Mucosa of gallbladder (tissue), 1 donor: Measurements from ENCODE around the gene CD22. TPM values are rescaled to one million over a fixed set of nuclear protein-coding genes. Genes with fewer than 3 reads are reported as not detected.
A peak's percentile ranks its signal among the peaks of the same experiment; 100 is the strongest.
"Not testable (repeated sequence)": the region's sequence is repeated elsewhere in the genome, so short reads cannot be mapped to it uniquely, and the experiment has no call there.

Experiments used
- DNase-seq: peaks from one replicate; pipeline ENCODE4 v3.0.0-alpha.2; 2020; ENCODE audit warnings: low spot score
- total RNA-seq: library from RNA; stranded (reverse); gene quantifications from one replicate; pipeline ENCODE4 v1.2.1, GENCODE V29; 2021
- donor health status: DM: no; HTN: no; CAD: no.

CD22 gene
- total RNA-seq, 1 donor from 2014 or later, result 4.2 TPM

DNA sequence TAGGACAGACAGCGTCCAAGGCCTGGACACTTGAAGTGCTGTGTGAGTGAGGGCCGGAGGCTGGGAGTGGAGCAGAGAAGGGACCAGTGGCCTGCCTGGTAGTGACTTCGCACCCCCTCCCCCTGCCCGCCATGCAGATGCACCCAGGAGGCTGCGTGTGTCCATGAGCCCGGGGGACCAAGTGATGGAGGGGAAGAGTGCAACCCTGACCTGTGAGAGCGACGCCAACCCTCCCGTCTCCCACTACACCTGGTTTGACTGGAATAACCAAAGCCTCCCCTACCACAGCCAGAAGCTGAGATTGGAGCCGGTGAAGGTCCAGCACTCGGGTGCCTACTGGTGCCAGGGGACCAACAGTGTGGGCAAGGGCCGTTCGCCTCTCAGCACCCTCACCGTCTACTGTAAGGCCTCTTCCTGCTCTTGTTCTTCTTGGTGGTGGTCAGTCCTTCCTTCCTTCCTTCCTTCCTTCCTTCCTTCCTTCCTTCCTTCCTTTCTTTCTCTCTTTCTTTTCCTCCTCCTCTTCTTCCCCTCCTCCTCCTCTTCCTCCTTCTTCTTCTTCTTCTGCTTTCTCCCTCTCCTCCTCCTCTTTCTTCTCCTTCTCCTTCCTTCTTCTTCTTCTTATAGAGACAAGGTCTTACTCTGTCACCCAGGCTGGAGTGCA lies 12.7 kb downstream of the CD22 start:
- no peak for DNase-seq

GRCh38 chr19:35342430-35342829 lies 13.4 kb downstream of the CD22 start:
- no peak for DNase-seq

DNA sequence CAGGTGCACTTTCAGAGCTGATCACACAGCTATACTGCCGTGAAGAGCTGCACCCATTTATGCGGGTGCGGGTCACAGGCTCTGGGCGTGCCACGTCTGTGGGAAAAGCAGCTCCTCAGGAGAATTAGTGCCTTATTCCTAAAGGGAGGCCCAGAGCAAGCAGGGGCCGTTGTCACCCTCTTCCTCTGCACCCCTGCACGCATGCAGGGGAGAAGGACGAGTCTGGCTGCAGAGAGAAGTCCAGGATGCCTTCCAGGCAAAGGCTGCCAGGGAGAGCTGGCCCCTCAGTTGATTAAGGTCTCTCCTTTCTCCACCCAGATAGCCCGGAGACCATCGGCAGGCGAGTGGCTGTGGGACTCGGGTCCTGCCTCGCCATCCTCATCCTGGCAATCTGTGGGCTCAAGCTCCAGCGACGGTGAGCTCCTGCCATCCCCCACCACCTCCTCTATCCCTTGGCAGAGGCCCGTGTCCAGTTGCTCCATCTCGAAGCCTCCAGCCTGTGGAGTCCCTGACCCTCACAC lies 15.6 kb downstream of the CD22 start:
- DNase-seq, result no peak

GRCh38 chr19:35345671-35346111 lies 16.7 kb downstream of the CD22 start:
- DNase-seq, result no peak

- peak; percentile 28 for DNase-seq
Observed at GRCh38 chr19:35346193-35347052, 17.4 kb downstream of the CD22 start.

DNA sequence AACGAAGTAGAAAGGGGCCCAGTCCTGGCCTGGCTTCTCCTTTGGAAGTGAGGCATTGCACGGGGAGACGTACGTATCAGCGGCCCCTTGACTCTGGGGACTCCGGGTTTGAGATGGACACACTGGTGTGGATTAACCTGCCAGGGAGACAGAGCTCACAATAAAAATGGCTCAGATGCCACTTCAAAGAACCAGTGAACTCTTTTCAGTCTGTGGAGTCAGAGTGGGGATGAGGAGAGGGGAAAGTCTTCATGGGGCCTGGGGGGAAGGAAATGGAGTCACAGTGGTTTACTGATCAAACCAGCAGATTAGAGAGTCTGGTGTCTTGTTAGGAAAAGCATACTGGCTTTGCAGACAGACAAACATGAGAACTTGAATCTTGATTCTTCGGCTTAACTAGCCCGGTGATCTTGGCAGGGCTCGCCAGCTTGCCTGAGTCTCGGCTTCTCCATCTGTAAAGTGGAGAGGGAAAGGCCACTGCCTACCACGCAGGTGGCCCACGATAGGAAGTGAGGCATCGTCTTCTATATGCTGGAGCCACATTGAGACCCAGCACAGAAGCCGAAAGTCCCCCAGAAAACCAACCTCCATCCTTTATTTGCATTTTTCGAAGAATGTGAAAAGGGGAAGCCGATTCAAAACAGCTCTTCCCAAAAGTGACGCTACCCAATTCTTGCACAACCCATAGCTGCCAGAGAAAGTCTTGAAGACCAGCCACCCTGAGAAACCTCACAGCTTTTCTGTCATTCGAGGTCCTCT lies 18.4 kb downstream of the CD22 start, which contains the start of gene FFAR1:
TSS of gene FFAR1 (plus strand) at position 732 of the 759 bp plus-strand sequence. CDS start 3,650 bp downstream, outside the sequence.
- peak; percentile 25 for DNase-seq

DNA sequence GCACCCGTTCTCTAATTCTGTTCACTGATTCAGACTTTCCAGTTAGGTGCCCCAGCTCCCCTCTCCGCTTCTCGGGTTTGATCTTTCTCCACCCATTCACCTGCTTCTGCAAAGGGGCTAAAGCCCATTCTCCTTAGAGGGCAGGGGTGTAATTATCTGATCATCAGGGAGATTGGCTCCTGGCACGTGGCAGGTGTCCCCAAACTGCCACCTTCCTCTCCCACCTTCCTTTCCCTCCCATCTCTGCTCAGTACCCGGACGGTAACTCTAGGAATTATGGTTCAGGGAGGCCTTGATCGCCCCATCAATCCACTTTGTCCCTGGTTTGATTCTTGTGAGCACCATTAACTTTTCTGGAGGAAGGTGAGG lies 18.9 kb downstream of the CD22 start:
- DNase-seq, result no peak

DNA sequence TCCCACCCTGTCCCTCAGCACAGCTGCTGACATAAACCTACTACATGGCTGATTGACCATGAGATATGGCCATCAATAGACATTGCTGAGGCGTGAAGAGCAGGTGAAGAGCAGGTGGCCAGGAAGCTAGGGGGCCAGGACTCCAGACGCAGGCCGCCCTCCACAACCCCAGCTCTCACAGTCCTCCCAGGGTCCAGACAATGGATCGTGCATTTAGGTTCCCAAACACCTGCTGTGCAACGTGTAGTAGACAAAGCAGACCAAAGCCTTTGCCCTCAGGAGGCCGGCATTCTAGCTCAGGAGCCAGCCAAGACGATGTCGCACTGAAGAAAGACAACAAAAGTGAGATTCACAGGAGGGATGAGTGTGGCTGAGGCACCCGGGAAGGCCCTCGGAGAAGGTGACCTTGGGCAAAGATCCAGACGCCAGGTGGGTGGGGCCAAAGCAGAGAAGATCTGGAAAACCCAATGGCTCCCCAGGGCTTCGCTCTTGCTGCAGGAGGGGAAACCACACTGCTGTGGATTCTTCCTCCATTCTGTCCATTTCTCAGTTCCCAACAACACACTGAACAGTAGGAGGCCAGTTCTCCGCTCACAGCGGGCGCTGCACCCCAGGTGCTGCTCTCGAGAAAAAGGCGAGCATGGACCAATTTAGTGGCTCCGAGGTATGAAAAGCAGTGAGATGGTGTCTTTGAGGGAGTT lies 20.1 kb downstream of the CD22 start:
- DNase-seq, result no peak

GRCh38 chr19:35349614-35350521 lies 20.9 kb downstream of the CD22 start:
- no peak for DNase-seq

DNA sequence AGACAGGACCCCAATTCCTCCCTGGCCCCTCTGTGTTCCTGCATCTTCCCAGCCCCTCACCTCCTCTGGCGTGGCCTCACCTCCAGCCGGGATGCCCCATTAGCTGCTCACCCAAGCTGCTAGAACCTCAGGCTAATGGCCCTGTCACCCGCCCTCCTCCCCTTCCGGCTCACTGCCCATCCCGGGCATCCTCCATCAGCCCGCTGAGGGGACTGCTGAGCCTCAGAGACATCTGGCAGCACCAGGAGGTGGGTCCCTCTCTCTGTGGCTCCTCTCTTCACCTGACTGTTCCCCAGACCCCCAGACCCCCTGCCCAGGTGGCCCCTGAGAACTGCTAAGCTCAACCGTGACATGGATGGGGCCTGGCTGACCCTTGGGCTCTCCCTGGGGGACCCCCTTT lies 21.6 kb downstream of the CD22 start:
- no peak for DNase-seq

GRCh38 chr19:35351411-35352176 lies 22.6 kb downstream of the CD22 start:
- no peak for DNase-seq

- DNase-seq, result no peak
Observed at GRCh38 chr19:35352177-35352447, 23.1 kb downstream of the CD22 start.

- peak; percentile 70 for DNase-seq
Observed at GRCh38 chr19:35352448-35353304, 23.7 kb downstream of the CD22 start.

DNA sequence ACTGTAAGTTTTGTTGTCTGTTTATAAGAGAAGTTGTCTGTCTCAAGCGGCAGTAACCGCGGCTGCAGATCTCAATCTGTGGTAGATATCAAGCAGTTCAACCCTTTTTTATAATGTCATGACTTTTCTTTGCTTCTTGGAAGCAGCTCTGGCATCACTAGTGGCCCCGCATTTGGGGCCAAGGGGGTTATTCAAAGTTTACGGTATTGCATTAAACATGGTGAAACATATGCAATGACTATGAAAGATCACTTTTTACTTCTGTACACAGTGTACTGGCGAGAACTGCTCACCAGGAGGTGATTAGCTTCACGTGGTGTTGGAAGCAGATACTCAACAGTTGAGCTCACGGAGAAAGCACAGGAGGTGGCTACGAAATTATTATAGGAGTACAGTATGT lies 24.6 kb downstream of the CD22 start:
- DNase-seq, result no peak

DNA sequence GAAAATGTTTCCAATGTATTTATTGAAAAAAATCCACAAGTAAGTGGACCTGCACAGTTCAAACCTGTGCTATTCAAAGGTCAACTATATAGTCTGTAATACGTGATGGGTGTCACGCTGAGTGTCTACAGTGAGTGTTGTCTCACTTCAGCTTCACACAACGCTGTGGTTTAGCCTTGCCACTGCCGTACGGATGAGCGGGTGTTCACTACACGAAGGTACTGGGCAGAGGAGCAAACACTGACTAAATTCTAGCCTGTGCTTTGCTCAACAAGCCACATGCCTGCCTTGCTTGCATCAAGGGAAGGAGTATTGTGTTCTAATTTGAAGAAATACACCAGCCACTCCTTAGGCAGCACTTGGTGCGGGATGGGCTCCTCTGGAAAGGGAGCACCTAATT lies 25.9 kb downstream of the CD22 start:
- DNase-seq, result no peak

DNA sequence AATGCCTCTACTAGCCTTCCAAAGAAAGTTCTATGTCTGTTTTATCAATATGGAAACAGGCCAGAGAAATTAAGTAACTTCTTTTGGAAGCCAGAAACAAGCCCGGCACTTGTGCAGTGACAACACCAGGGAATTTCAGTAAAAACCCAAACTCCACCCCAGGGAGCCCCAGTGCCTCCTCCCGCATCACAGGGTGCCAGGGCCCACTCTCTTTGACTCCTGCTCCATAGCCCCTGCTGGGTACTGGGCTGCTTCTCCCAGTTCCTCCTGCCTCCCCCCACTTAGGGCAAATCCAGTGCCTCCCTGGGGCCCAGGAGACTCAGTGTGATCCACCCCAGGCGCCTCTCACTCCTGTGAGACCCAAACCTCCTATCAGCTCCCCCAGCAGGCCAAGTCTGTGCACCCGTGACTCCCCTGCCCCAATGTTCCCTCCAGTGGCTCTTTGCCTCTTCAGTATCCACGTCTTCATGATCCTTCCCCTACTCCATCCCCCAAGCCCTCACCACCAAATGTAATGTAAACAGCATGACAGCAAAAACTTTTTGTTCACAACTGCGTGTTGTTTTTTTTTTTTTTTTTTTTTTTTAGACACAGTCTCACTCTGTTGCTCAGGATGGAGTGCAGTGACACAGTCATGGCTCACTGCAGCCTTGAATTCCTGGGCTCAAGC lies 26.9 kb downstream of the CD22 start:
- no peak for DNase-seq

- DNase-seq, result peak; percentile 32
Observed at GRCh38 chr19:35357867-35358573, 29.0 kb downstream of the CD22 start, which contains the start of gene FFAR3. Gene FFAR3 (plus strand): TSS chr19:35358460. CDS start chr19:35358891, 431 bp downstream.

DNA sequence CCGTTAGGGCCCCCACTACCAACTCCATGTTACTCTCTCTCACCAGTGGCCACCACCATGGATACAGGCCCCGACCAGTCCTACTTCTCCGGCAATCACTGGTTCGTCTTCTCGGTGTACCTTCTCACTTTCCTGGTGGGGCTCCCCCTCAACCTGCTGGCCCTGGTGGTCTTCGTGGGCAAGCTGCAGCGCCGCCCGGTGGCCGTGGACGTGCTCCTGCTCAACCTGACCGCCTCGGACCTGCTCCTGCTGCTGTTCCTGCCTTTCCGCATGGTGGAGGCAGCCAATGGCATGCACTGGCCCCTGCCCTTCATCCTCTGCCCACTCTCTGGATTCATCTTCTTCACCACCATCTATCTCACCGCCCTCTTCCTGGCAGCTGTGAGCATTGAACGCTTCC lies 29.8 kb downstream of the CD22 start:
- DNase-seq, result not testable (repeated sequence)
